ENCODE data around the gene DNM3.

- TF ChIP-seq CTCF (IDR thresholded peaks at IDR 0.05) = no peak
- no peak for TF ChIP-seq POLR2AphosphoS5 (IDR thresholded peaks at IDR 0.05)
- no peak for TF ChIP-seq EP300 (IDR thresholded peaks at IDR 0.05)
Observed at GRCh38 chr1:171871848-171872247, 30.6 kb downstream of the DNM3 start.
